Spleen (tissue), 11 donors: Measurements from ENCODE around the gene GRM1. TPM values are rescaled to one million over a fixed set of nuclear protein-coding genes. Genes with fewer than 3 reads are reported as not detected.

Source experiments
- DNase-seq: peaks from one replicate; pipeline ENCODE4 v3.0.0-alpha.2; 2020
- H3K27ac ChIP-seq, 8 donors: fragments of 200-600 bp; sonication (generic) in 7 of 8; 1 replicate in 4 of 8; 2 replicates in 4 of 8; pipeline versions ENCODE4 v1.5.0 to v1.8.0; 2016 to 2021; ENCODE audit warnings: inconsistent platforms in 4 of 8, mild to moderate bottlenecking in 4 of 8, moderate library complexity in 1 of 8
- H3K27me3 ChIP-seq, 7 donors: fragments of 200-600 bp; sonication (generic) in 6 of 7; replicated peaks in 1 of 7; 1 replicate in 4 of 7; 2 replicates in 3 of 7; pipeline versions ENCODE4 v1.5.0 to v1.8.0; 2016 to 2021; ENCODE audit warnings: inconsistent platforms in 3 of 7, mild to moderate bottlenecking in 1 of 7
- H3K36me3 ChIP-seq, 6 donors: fragments of 200-600 bp; sonication (generic) in 5 of 6; 1 replicate in 4 of 6; 2 replicates in 2 of 6; pipeline versions ENCODE4 v1.5.0 to v1.8.0; 2016 to 2021; ENCODE audit warnings: inconsistent platforms in 2 of 6
- H3K4me1 ChIP-seq, 6 donors: fragments of 200-600 bp; sonication (generic) in 5 of 6; 1 replicate in 3 of 6; 2 replicates in 3 of 6; pipeline versions ENCODE4 v1.5.0 to v1.8.0; 2016 to 2021; ENCODE audit warnings: inconsistent platforms in 3 of 6
- H3K4me3 ChIP-seq, 8 donors: fragments of 200-600 bp; sonication (generic) in 7 of 8; 1 replicate in 4 of 8; 2 replicates in 4 of 8; pipeline versions ENCODE4 v1.5.0 to v1.8.0; 2016 to 2021; ENCODE audit warnings: inconsistent platforms in 4 of 8, mild to moderate bottlenecking in 4 of 8, moderate library complexity in 2 of 8
- H3K9me3 ChIP-seq, 8 donors: fragments of 200-600 bp; sonication (generic) in 7 of 8; 1 replicate in 4 of 8; 2 replicates in 4 of 8; pipeline versions ENCODE4 v1.5.0 to v1.8.0; 2016 to 2021; ENCODE audit warnings: inconsistent platforms in 4 of 8
- CTCF ChIP-seq, 11 experiments: fragments of 200-600 bp in 7 of 11; fragments of 450-650 bp in 4 of 11; sonication (generic) in 4 of 11; IDR thresholded peaks in 8 of 11; conservative IDR thresholded peaks in 3 of 11; 1 replicate in 7 of 11; 2 replicates in 4 of 11; pipeline versions ENCODE4 v1.4.0 to v1.8.0; 2016 to 2021; ENCODE audit warnings: antibody characterized with exemption in 11 of 11, inconsistent platforms in 4 of 11, mild to moderate bottlenecking in 1 of 11
- POLR2A ChIP-seq, 3 donors: fragments of 450-650 bp; IDR thresholded peaks; one replicate each; pipeline ENCODE4 v1.5.1; 2017; ENCODE audit warnings: antibody characterized with exemption in 3 of 3, mild to moderate bottlenecking in 1 of 3
- POLR2AphosphoS5 ChIP-seq, 3 donors: sonication (generic); formaldehyde crosslinking; IDR thresholded peaks; one replicate each; pipeline ENCODE4 v1.5.1; 2017; ENCODE audit warnings: antibody characterized with exemption in 3 of 3
- WGBS, 5 donors: extraction: QIAGEN DNeasy Blood & Tissue Kit in 3 of 5; methylation state at CpG; one replicate each; pipeline versions ENCODE4 v1.1.5 to v1.1.7; 2013 to 2018; 5-methylcytosine and 5-hydroxymethylcytosine counted together
- intact Hi-C: fragments of 100-400 bp; cut with DNase I; formaldehyde crosslinking; loops from one replicate; pipeline ENCODE4 v1.15.0; 2023; ENCODE audit warnings: low total_unique reads
- polyA plus RNA-seq, 3 donors: library from polyadenylated mRNA; stranded (reverse); fragments of 200-250 nt; gene quantifications; one replicate each; pipeline ENCODE4 v1.2.1, GENCODE V29; 2013
- total RNA-seq, 7 donors: library from RNA; depleted of rRNA in 3 of 7; stranded (reverse); fragments of >200 nt in 3 of 7; fragmentation: NEBNext Ultra II Directional in 4 of 7; extraction: Animal tissue kit (Norgen Biotek cat#: 25700) in 4 of 7; gene quantifications; one replicate each; pipeline versions ENCODE4 v1.1.0 to v1.2.1, GENCODE V29; 2016 to 2021
- donor health status: healthy with polysubstance abuse.
- donor health status: DM: no; HTN: no; CAD: no; lungs with moderate emphysema.
- donor health status: DM: no; HTN: no; CAD: no.
- donor health status: Bipolar disorder and iron deficiency.
- donor health status: healthy.
- donor health status: DM: no; HTN: no; CAD: no.
- donor health status: DM: yes; HTN: yes; CAD: no.

GRM1 gene
- total and polyA plus RNA-seq, 10 donors: under 0.01 to 0.19 (median 0.09) TPM; not detected in 3

GRCh38 chr6:146244630-146245143, 215.8 kb downstream of the GRM1 start:
- H3K4me1 ChIP-seq: no peaks in the 10 kb centered on the region
- TF ChIP-seq POLR2AphosphoS5 (IDR thresholded peaks at IDR 0.05): no peak
- no peak for TF ChIP-seq CTCF (IDR thresholded peaks at IDR 0.05 in 8 of 11, conservative IDR thresholded peaks at IDR 0.05 in 3 of 11)
- TF ChIP-seq POLR2A (IDR thresholded peaks at IDR 0.05): no peak
- WGBS, 5 donors: 75 to 90% (median 83%) methylated on average over 5 of the region's 5 CpGs
- H3K27me3 ChIP-seq: no peaks in the 10 kb centered on the region
- H3K9me3 ChIP-seq: peaks cover 0 to 16% (median 11%) of the 10 kb centered on the region in 8 donors
- no peak overlapping the region for H3K4me3 ChIP-seq
- H3K27ac ChIP-seq: no peak overlapping the region
- intact Hi-C loops: no loop called here
- DNase-seq: no peak
- H3K36me3 ChIP-seq: no peaks in the 10 kb centered on the region

GRCh38 chr6:146246028-146246427, 217.2 kb downstream of the GRM1 start:
- H3K27me3 ChIP-seq: no peaks in the 10 kb centered on the region
- no peaks in the 10 kb centered on the region for H3K36me3 ChIP-seq
- no peak overlapping the region for H3K4me3 ChIP-seq
- H3K9me3 ChIP-seq: peaks cover 0 to 16% (median 11%) of the 10 kb centered on the region in 8 donors
- TF ChIP-seq POLR2AphosphoS5 (IDR thresholded peaks at IDR 0.05) (no peak), CTCF (IDR thresholded peaks at IDR 0.05 in 8 of 11, conservative IDR thresholded peaks at IDR 0.05 in 3 of 11) (no peak), POLR2A (IDR thresholded peaks at IDR 0.05) (no peak)
- DNase-seq: no peak
- H3K27ac ChIP-seq: no peak overlapping the region
- intact Hi-C loops: no loop called here
- WGBS, 5 donors: 63 to 73% (median 65%) methylated on average over 1 of the region's 1 CpG
- H3K4me1 ChIP-seq: no peaks in the 10 kb centered on the region

GRCh38 chr6:146253691-146254090, 224.8 kb downstream of the GRM1 start:
- no peaks in the 10 kb centered on the region for H3K4me1 ChIP-seq
- H3K27ac ChIP-seq: no peak overlapping the region
- TF ChIP-seq CTCF (IDR thresholded peaks at IDR 0.05 in 8 of 11, conservative IDR thresholded peaks at IDR 0.05 in 3 of 11) (no peak), POLR2A (IDR thresholded peaks at IDR 0.05) (no peak), POLR2AphosphoS5 (IDR thresholded peaks at IDR 0.05) (no peak)
- no peak for DNase-seq
- intact Hi-C loops: no loop called here
- no peaks in the 10 kb centered on the region for H3K36me3 ChIP-seq
- H3K9me3 ChIP-seq: no peaks in the 10 kb centered on the region
- H3K27me3 ChIP-seq: no peaks in the 10 kb centered on the region
- H3K4me3 ChIP-seq: no peak overlapping the region

GRCh38 chr6:146258206-146258605, 229.3 kb downstream of the GRM1 start:
- no peak for TF ChIP-seq POLR2A (IDR thresholded peaks at IDR 0.05)
- TF ChIP-seq POLR2AphosphoS5 (IDR thresholded peaks at IDR 0.05): no peak
- no peak for TF ChIP-seq CTCF (IDR thresholded peaks at IDR 0.05 in 8 of 11, conservative IDR thresholded peaks at IDR 0.05 in 3 of 11)
- H3K4me1 ChIP-seq: no peaks in the 10 kb centered on the region
- H3K9me3 ChIP-seq: no peaks in the 10 kb centered on the region
- WGBS, 5 donors: 33 to 69% (median 61%) methylated on average over 1 of the region's 1 CpG
- no peak overlapping the region for H3K27ac ChIP-seq
- intact Hi-C loops: no loop called here
- no peaks in the 10 kb centered on the region for H3K36me3 ChIP-seq
- no peaks in the 10 kb centered on the region for H3K27me3 ChIP-seq
- no peak overlapping the region for H3K4me3 ChIP-seq
- no peak for DNase-seq
